WTC11 (cell line): ENCODE data around the gene MEAK7. TPM values are rescaled to one million over a fixed set of nuclear protein-coding genes. Genes with fewer than 3 reads are reported as not detected.

ENCODE experiments used
- ATAC-seq: fragments of 200-7000 bp; cut with Tn5 transposase; 2 replicates; pipeline ENCODE4 v1.10.0; 2021; ENCODE audit warnings: mild to moderate bottlenecking, moderate library complexity
- CTCF ChIA-PET: fragments of 300-600 bp; sonication (Branson Sonifier 250); formaldehyde crosslinking; loops from one replicate; lab custom pipeline; 2021; ENCODE audit warnings: antibody characterized with exemption; lab: Charles Lee
- POLR2A ChIA-PET: fragments of 350-600 bp; sonication (Branson Sonifier 250); formaldehyde crosslinking; loops from one replicate; lab custom pipeline; 2021; ENCODE audit warnings: antibody characterized with exemption; lab: Charles Lee
- DNase-seq: peaks from one replicate; pipeline ENCODE4 v3.0.0; 2021; ENCODE audit warnings: low spot score
- H3K27ac Mint-ChIP-seq: 2 replicates; pipeline ENCODE4 v1.8.0; 2021; ENCODE audit warnings: mixed read lengths
- H3K27me3 Mint-ChIP-seq: 2 replicates; pipeline ENCODE4 v1.8.0; 2021; ENCODE audit warnings: low read depth, mild to moderate bottlenecking, moderate library complexity, mixed read lengths
- H3K36me3 Mint-ChIP-seq: 2 replicates; pipeline ENCODE4 v1.8.0; 2021; ENCODE audit warnings: mixed read lengths
- H3K4me1 Mint-ChIP-seq: 2 replicates; pipeline ENCODE4 v1.8.0; 2022; ENCODE audit warnings: mixed read lengths
- H3K4me3 Mint-ChIP-seq: 2 replicates; pipeline ENCODE4 v1.8.0; 2021; ENCODE audit warnings: mild to moderate bottlenecking, moderate library complexity, mixed read lengths
- H3K9me3 Mint-ChIP-seq: 2 replicates; pipeline ENCODE4 v1.8.0; 2021; ENCODE audit warnings: mixed read lengths
- AR ChIP-seq: fragments of 250-450 bp; sonication (Bioruptor Pico); IDR thresholded peaks from 2 replicates; pipeline ENCODE4 v1.9.0; 2021; ENCODE audit warnings: mild to moderate bottlenecking
- CREB1 ChIP-seq: sonication (generic); formaldehyde crosslinking; IDR thresholded peaks from 2 replicates; pipeline ENCODE4 v1.8.0; 2023; ENCODE audit warnings: mild to moderate bottlenecking, missing genetic modification reagents
- E2F4 ChIP-seq: sonication (generic); formaldehyde crosslinking; IDR thresholded peaks from 2 replicates; pipeline ENCODE4 v1.8.1; 2022; ENCODE audit warnings: low read depth, mild to moderate bottlenecking, moderate library complexity, missing genetic modification reagents, borderline replicate concordance
- FOXJ3 ChIP-seq: sonication (generic); formaldehyde crosslinking; IDR thresholded peaks from 2 replicates; pipeline ENCODE4 v1.9.0; 2021; ENCODE audit warnings: missing genetic modification reagents, mild to moderate bottlenecking, borderline replicate concordance
- JUN ChIP-seq: sonication (generic); formaldehyde crosslinking; IDR thresholded peaks from 2 replicates; pipeline ENCODE4 v1.8.0; 2023; ENCODE audit warnings: mild to moderate bottlenecking, missing genetic modification reagents
- KAT7 ChIP-seq: sonication (generic); formaldehyde crosslinking; IDR thresholded peaks from 2 replicates; pipeline ENCODE4 v1.8.1; 2023; ENCODE audit warnings: missing genetic modification reagents, mild to moderate bottlenecking, borderline replicate concordance
- MAX ChIP-seq: sonication (generic); formaldehyde crosslinking; IDR thresholded peaks from 2 replicates; pipeline ENCODE4 v1.8.0; 2022; ENCODE audit warnings: mild to moderate bottlenecking, missing genetic modification reagents
- MXD4 ChIP-seq: fragments of 250-450 bp; sonication (Bioruptor Pico); IDR thresholded peaks from 2 replicates; pipeline ENCODE4 v1.8.0; 2021; ENCODE audit warnings: mild to moderate bottlenecking, moderate library complexity, borderline replicate concordance
- NR2C2 ChIP-seq: sonication (generic); formaldehyde crosslinking; IDR thresholded peaks from 2 replicates; pipeline ENCODE4 v1.8.0; 2022; ENCODE audit warnings: mild to moderate bottlenecking, missing genetic modification reagents
- PREB ChIP-seq: sonication (generic); formaldehyde crosslinking; IDR thresholded peaks from 2 replicates; pipeline ENCODE4 v1.8.1; 2022; ENCODE audit warnings: mild to moderate bottlenecking, missing genetic modification reagents, moderate library complexity, borderline replicate concordance
- RELA ChIP-seq: sonication (generic); formaldehyde crosslinking; IDR thresholded peaks from 2 replicates; pipeline ENCODE4 v1.8.1; 2022; ENCODE audit warnings: missing genetic modification reagents, mild to moderate bottlenecking, borderline replicate concordance
- TCF7 ChIP-seq: sonication (generic); formaldehyde crosslinking; IDR thresholded peaks from 2 replicates; pipeline ENCODE4 v1.8.0; 2022; ENCODE audit warnings: mild to moderate bottlenecking, low read depth, missing genetic modification reagents, moderate library complexity
- ZBTB21 ChIP-seq: sonication (generic); formaldehyde crosslinking; IDR thresholded peaks from 2 replicates; pipeline ENCODE4 v1.8.1; 2023; ENCODE audit warnings: mild to moderate bottlenecking, missing genetic modification reagents, borderline replicate concordance
- ZNF121 ChIP-seq: sonication (generic); formaldehyde crosslinking; IDR thresholded peaks from 2 replicates; pipeline ENCODE4 v1.8.0; 2023; ENCODE audit warnings: missing genetic modification reagents
- ZNF219 ChIP-seq: sonication (generic); formaldehyde crosslinking; IDR thresholded peaks from 2 replicates; pipeline ENCODE4 v1.8.0; 2023; ENCODE audit warnings: missing genetic modification reagents, mild to moderate bottlenecking, borderline replicate concordance
- ZNF263 ChIP-seq: sonication (generic); formaldehyde crosslinking; IDR thresholded peaks from 2 replicates; pipeline ENCODE4 v1.8.1; 2022; ENCODE audit warnings: low read depth, mild to moderate bottlenecking, moderate library complexity, missing genetic modification reagents
- ZNF416 ChIP-seq: fragments of 250-450 bp; sonication (Bioruptor Pico); IDR thresholded peaks from 2 replicates; pipeline ENCODE4 v1.9.0; 2021; ENCODE audit warnings: mild to moderate bottlenecking, inconsistent platforms
- ZNF425 ChIP-seq: fragments of 250-450 bp; sonication (Bioruptor Pico); conservative IDR thresholded peaks from 2 replicates; pipeline ENCODE4 v1.9.0; 2021; ENCODE audit warnings: mild to moderate bottlenecking
- ZNF512 ChIP-seq: sonication (generic); formaldehyde crosslinking; IDR thresholded peaks from 2 replicates; pipeline ENCODE4 v1.8.1; 2022; ENCODE audit warnings: missing genetic modification reagents, borderline replicate concordance
- ZSCAN18 ChIP-seq: fragments of 250-450 bp; sonication (Bioruptor Pico); IDR thresholded peaks from 2 replicates; pipeline ENCODE4 v2.1.2; 2022; ENCODE audit warnings: mild to moderate bottlenecking, moderate library complexity
- total RNA-seq: library from RNA; stranded (reverse); gene quantifications from 3 replicates; pipeline ENCODE4 v1.2.3, GENCODE V29; 2021

MEAK7 gene
- total RNA-seq, 1 experiment from 2014 or later, result 14.4 TPM

- peaks cover 37% of the 10 kb centered on the region for H3K4me1 Mint-ChIP-seq
Observed at GRCh38 chr16:84535851-84536250, 31.4 kb upstream of the MEAK7 start.

GRCh38 chr16:84535408-84535807 is 30.9 kb upstream of the MEAK7 start:
- TF ChIP-seq ZNF121 (CRISPR knock-in tag) (no peak), ZBTB21 (no peak), ZNF425 (CRISPR knock-in tag) (no peak)
- DNase-seq (no peak), ATAC-seq (no peak)
- Mint-ChIP-seq H3K27ac (no peak overlapping the region; the same call in 1 of the 2 replicates), H3K4me3 (no peak overlapping the region), H3K4me1 (peaks cover 37% of the 10 kb centered on the region), H3K36me3 (no peaks in the 10 kb centered on the region), H3K27me3 (peaks cover 1% of the 10 kb centered on the region; the same call in 1 of the 2 replicates), H3K9me3 (peaks cover 2% of the 10 kb centered on the region)
- CTCF ChIA-PET, result no interaction called here
- POLR2A ChIA-PET, result no interaction called here

More at GRCh38 chr16:84535851-84536250, 31.4 kb upstream of the MEAK7 start:
- no peak for ATAC-seq
- ChIA-PET CTCF (no interaction called here), POLR2A (no interaction called here)
- Mint-ChIP-seq H3K27me3 (no peaks in the 10 kb centered on the region), H3K9me3 (no peaks in the 10 kb centered on the region), H3K36me3 (no peaks in the 10 kb centered on the region), H3K27ac (no peak overlapping the region), H3K4me3 (no peak overlapping the region)
- TF ChIP-seq E2F4 (CRISPR knock-in tag) (no peak), RELA (CRISPR knock-in tag) (no peak), TCF7 (no peak), ZNF416 (no peak), MXD4 (no peak), ZNF219 (CRISPR knock-in tag) (no peak), JUN (no peak), NR2C2 (CRISPR knock-in tag) (no peak), CREB1 (CRISPR knock-in tag) (no peak), AR (CRISPR knock-in tag) (no peak), FOXJ3 (CRISPR knock-in tag) (no peak)
- DNase-seq, result no peak

- DNase-seq, result no peak
- H3K9me3 Mint-ChIP-seq, result peaks cover 8% of the 10 kb centered on the region
- H3K4me3 Mint-ChIP-seq, result no peak overlapping the region
- H3K4me1 Mint-ChIP-seq, result peaks cover 37% of the 10 kb centered on the region
- H3K36me3 Mint-ChIP-seq, result no peaks in the 10 kb centered on the region
- ChIA-PET POLR2A (no interaction called here), CTCF (no interaction called here)
- no peak overlapping the region for H3K27ac Mint-ChIP-seq
- no peak for ATAC-seq
- TF ChIP-seq NR2C2 (CRISPR knock-in tag) (no peak), MAX (CRISPR knock-in tag) (no peak), KAT7 (CRISPR knock-in tag) (no peak), ZSCAN18 (CRISPR knock-in tag) (no peak), ZNF263 (CRISPR knock-in tag) (peak; percentile 63; the same call in 1 of the 2 replicates), ZNF512 (CRISPR knock-in tag) (no peak), PREB (CRISPR knock-in tag) (no peak), JUN (no peak)
- peaks cover 4% of the 10 kb centered on the region; the same call in 1 of the 2 replicates for H3K27me3 Mint-ChIP-seq
Observed at GRCh38 chr16:84534815-84535214, 30.4 kb upstream of the MEAK7 start.
